ENCODE data around the gene ZIC4. TPM values are rescaled to one million over a fixed set of nuclear protein-coding genes. Genes with fewer than 3 reads are reported as not detected.

Gene ZIC4
- total and polyA plus RNA-seq, 2 of the 8 experiments (the other 6 are each of a cell fraction or from before 2014, with no cell fraction given): 0.03 to 0.13 TPM

Other genes with a start within 250 kb of the ZIC4 start
- 1.5 and 2.2 TPM in 2 replicates for gene ZIC1, start 2.8 kb upstream of the ZIC4 start, total RNA-seq (2021; fragmentation: NEBNext Ultra II Directional; extraction: Animal tissue kit (Norgen Biotek cat#: 25700))
- 0.80 and 3.6 TPM in 2 replicates for gene ZIC1, start 2.8 kb upstream of the ZIC4 start, polyA plus RNA-seq (2011; rRNA removed)

Data from H1 (cell line).